GM12891 (cell line): ENCODE data around the gene HDAC9.

Source experiments
- DNase-seq: peaks from one replicate; pipeline ENCODE4 v3.0.0; 2011; ENCODE audit warnings: low spot score; ENCODE audit not compliant: insufficient read length
- FAIRE-seq: peaks from 2 replicates; lab custom pipeline; 2011; peaks lifted over from hg19 to GRCh38; lab: Jason Lieb, UNC
- PAX5 ChIP-seq: IDR thresholded peaks from 2 replicates; pipeline ENCODE4 v1.6.1; 2011; ENCODE audit warnings: low read length, moderate library complexity, mild to moderate bottlenecking; ENCODE audit not compliant: insufficient read depth, severe bottlenecking
- POLR2A ChIP-seq: IDR thresholded peaks from 2 replicates; pipeline ENCODE4 v1.6.1; 2011; ENCODE audit warnings: low read depth, low read length, control low read depth
- POLR2AphosphoS5 ChIP-seq: IDR thresholded peaks from 2 replicates; pipeline ENCODE4 v1.6.1; 2011; ENCODE audit warnings: low read depth, low read length, control low read depth
- POU2F2 ChIP-seq: IDR thresholded peaks from 2 replicates; pipeline ENCODE4 v1.6.1; 2011; ENCODE audit warnings: low read depth, mild to moderate bottlenecking, control low read depth, low read length, moderate library complexity
- SPI1 ChIP-seq: IDR thresholded peaks from 2 replicates; pipeline ENCODE4 v1.6.1; 2011; ENCODE audit warnings: low read depth, low read length, control low read depth
- TAF1 ChIP-seq: IDR thresholded peaks from 2 replicates; pipeline ENCODE4 v1.6.1; 2011; ENCODE audit warnings: low read depth, low read length, control low read depth

The HDAC9 gene

DNA sequence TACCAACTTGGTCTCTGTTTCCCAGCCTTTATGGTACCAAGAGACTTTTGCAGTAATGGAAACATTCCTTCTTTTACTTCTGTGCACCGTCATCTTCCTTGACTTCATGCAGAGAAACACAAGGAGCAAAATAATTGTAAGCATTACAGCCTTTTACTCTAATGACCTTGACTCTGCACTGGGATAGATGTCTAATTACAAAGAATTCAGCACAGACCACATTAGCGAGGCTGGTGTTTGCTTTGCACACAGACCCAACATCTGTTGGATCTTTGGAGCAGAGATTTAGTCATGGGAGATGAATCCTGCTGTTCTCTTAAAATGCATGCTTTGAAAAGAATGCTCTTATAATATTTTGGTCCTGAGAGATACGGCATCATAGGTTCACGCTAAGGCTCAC lies 360.2 kb downstream of the HDAC9 start:
- TF ChIP-seq TAF1, result no peak
- TF ChIP-seq PAX5, result no peak
- TF ChIP-seq POU2F2, result no peak
- TF ChIP-seq POLR2A, result no peak
- no peak for TF ChIP-seq POLR2AphosphoS5
- TF ChIP-seq SPI1, result no peak
- FAIRE-seq (no peak), DNase-seq (no peak)

DNA sequence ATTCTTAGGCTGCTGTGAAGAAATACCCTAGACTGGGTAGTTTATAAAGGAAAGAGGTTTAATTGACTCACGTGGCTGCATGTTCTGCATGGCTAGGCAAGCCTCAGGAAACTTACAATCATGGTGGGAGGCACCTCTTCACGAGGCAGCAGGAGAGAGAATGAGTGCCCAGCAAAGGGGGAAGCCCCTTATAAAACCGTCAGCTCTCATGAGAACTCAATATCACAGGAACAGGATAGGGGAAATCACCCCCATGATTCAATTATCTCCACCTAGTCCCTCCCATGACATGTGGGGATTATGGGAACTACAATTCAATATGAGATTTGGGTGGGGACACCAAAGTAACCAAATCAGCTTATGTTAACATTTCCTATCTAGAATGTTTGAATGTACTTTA lies 362.7 kb downstream of the HDAC9 start:
- TF ChIP-seq POLR2AphosphoS5, result no peak
- TF ChIP-seq SPI1, result no peak
- TF ChIP-seq TAF1, result no peak
- TF ChIP-seq POLR2A, result no peak
- no peak for TF ChIP-seq POU2F2
- TF ChIP-seq PAX5, result no peak
- no peak for FAIRE-seq
- DNase-seq, result no peak

DNA sequence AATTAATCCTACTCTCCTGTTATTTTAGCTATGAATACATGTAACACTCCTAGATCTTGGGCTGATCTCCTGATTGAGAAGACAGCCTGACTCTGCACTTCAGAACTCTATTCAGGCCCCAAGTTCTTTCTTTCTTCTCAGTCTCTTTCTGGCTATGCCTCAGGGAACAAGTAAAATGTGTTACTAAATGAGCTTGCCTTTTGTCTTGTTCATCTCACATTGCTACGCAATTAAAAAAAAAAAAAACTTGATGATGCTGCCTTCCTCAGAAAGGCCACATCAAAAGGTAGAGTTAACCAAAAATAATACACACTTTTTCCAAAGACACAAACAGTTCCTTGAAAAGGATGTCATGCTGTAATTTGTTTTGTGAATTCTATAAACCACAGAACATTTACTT lies 363.8 kb downstream of the HDAC9 start:
- TF ChIP-seq TAF1 (no peak), PAX5 (no peak), POLR2A (no peak), SPI1 (no peak), POLR2AphosphoS5 (no peak), POU2F2 (no peak)
- DNase-seq (no peak), FAIRE-seq (no peak)

DNA sequence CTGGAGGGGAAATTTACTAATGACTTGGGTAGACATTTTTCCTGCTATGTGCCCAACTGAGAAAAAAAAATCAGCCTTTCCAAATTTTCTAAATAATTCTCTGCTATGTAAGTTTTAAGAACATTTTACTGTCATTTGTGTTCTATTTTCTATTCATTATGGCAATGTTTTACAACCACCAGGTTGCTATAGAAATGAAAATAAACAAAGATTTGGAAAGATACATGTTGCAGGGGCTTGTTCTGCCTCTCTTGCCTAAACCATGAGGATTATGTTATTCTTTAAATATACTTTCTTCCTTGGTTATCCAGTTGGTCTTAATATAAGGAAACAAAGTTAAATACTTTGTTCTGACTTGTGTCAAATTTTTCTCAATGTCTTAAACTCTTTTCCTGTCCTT lies 364.7 kb downstream of the HDAC9 start:
- FAIRE-seq (no peak), DNase-seq (no peak)

DNA sequence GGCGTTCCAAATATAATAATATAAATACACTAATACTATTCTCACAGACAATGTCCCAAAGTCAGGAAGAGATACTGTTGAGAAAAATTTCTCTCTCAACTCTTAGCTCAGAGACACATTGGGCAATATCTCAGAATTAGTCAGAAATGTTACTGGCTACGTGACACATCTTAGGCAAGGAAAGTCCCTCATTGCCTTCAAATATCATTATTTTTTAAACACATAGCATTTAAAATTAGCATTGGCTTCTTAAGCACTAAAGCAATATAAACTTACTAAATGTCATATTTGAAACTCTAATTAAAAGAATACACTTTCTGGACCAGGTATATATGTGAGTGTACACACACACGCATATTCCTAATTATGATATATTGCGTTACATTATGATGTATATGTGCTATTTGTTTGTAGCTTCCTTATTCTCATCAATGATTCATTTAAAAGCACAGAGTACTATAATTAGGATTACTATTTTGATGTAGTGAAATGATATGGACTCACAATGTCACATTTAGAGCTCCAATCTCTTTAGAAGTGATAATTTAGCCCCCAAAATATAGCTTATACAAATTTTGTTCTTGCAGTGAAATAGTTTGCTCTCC lies 366.1 kb downstream of the HDAC9 start:
- DNase-seq (no peak), FAIRE-seq (no peak)
- no peak for TF ChIP-seq SPI1
- TF ChIP-seq POU2F2, result no peak
- TF ChIP-seq POLR2AphosphoS5, result no peak
- TF ChIP-seq POLR2A, result no peak
- TF ChIP-seq PAX5, result no peak
- TF ChIP-seq TAF1, result no peak

More for the DNA sequence above, 364.7 kb downstream of the HDAC9 start:
- TF ChIP-seq SPI1 (no peak), POLR2AphosphoS5 (no peak), PAX5 (no peak), TAF1 (no peak), POU2F2 (no peak), POLR2A (no peak)

DNA sequence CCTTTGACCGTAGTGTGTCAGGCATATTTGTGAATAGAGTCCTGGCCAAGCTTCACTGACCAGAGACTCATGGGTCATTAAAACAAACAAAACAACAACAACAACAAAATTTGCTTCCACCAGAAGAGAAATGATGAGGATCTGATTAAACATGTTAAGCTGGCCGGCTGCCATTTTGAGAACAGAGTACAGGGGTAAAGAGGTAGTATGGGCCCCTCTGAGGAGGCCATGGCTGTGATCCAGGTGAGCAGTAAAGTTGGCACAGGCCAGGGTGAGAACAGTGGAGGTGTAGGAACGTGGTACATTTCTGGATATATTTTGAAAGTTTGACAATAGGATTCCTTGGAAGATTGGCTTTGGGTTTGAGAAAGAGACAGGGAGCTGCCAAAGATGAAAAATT lies 369.4 kb downstream of the HDAC9 start:
- TF ChIP-seq TAF1, result no peak
- no peak for TF ChIP-seq POLR2A
- TF ChIP-seq SPI1, result no peak
- TF ChIP-seq PAX5, result no peak
- TF ChIP-seq POU2F2, result no peak
- no peak for TF ChIP-seq POLR2AphosphoS5
- no peak for FAIRE-seq
- no peak for DNase-seq

DNA sequence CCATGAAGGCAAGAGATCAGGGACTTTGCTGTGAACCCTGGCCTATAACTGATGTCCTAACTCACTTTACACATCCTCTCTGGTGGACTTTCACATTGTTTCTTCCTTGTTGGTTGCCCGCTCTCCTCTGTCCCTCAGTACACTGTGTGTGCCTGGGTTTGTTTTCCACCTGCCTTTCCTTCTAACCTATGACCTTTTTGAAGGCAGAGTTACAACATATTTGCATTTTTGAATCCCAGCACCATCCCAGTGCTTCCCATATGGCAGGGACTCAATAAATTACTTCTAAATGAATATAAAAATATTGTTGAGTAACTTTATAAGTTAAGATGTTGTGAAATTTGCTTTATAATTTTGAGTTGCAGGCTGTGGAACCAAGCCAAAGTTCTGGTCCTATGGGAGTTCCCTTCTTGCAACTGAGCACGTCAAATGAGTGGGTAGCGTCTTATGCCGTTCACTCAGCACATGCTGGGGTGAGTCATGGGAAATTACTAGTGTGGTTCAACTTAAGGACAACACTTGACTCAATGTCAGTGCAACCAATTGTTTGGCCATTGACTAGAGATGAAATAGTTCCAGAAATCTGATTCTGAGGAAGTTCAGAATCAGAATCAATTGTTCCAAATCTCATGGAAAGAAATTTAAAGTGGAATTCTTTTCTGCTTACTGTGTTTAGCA lies 370.9 kb downstream of the HDAC9 start:
- no peak for DNase-seq
- TF ChIP-seq TAF1, result no peak
- TF ChIP-seq PAX5, result no peak
- TF ChIP-seq POU2F2, result no peak
- TF ChIP-seq POLR2AphosphoS5, result no peak
- no peak for TF ChIP-seq POLR2A
- no peak for FAIRE-seq

DNA sequence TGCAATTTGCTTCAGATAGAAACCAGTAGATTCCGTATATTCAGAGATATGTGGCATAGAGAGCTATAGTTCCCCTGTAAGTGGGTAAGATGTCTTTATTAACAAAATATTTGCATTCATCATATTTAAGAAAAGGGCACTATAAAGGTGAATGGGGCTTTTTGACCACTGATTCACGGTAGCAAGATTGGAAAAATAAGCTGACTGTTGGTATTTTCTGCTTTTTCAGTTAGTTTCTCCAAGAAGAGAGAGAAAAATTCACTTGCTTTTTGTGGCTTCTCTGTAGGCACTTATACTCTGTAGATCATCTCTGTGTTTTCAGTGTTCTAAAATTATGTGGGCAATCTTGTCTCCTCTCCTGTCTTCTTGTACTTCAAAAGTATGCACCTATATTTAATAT lies 376.8 kb downstream of the HDAC9 start:
- TF ChIP-seq POLR2A, result no peak
- no peak for TF ChIP-seq POLR2AphosphoS5
- TF ChIP-seq SPI1, result no peak
- no peak for TF ChIP-seq POU2F2
- TF ChIP-seq TAF1, result no peak
- TF ChIP-seq PAX5, result no peak
- DNase-seq, result no peak
- FAIRE-seq, result no peak

DNA sequence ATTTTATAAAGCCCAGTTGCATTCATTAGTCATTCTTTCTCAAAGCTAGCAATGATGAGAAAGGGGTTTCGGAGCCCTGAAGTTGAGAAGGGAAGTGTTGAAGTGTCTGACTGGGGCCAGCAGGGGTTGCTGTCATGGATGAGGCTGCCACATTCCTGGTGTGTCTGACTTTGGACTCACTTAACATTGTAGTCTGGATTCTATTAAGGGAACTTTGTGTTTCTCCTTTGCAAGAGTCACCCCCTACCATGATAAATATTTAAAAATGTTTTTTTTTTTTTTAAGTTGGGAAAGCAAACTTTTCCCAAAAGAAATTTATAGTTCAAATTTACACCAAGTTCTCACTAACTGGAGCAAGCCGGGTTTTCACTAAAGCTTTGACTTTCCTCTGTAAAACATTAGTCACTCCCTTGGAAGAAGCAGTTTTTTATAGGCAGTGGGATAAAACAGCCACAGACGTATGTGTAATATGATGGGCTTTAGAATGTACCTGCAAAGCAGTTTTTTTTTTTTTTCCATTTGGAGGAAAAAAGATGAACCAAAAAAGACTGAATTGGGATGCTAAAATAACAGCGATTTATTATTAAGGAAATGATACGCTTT lies 378.3 kb downstream of the HDAC9 start:
- TF ChIP-seq POLR2AphosphoS5 (no peak), TAF1 (no peak), SPI1 (no peak), POLR2A (no peak), PAX5 (no peak), POU2F2 (no peak)
- no peak for FAIRE-seq
- no peak for DNase-seq

DNA sequence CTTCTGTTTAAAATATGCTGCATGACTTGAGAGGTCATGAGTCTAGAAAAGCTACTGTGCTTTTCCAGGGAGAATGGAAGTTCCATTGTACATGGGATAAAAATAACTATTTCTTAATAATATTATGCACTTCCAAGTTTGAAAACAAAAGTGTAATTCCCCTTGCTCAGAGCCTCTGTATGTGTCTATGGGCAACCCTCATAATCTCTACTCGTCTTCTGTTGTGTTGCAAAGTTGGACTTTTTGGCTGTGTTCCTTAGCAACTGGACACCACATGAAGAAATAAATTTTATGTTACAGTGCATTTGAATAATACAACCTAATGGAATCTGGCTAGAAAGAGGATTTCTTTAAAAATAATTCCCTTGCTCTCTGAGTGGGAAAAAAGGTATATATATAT lies 379.3 kb downstream of the HDAC9 start:
- no peak for DNase-seq
- TF ChIP-seq POLR2AphosphoS5 (no peak), PAX5 (no peak), POU2F2 (no peak), POLR2A (no peak), SPI1 (no peak), TAF1 (no peak)

More for the DNA sequence above, 379.3 kb downstream of the HDAC9 start:
- FAIRE-seq, result no peak
